Stimulated activated CD8-positive, alpha-beta memory T cell treated with anti-CD3 and anti-CD28 coated beads, Interleukin-15, amount 100 ng/mL, for 48 hours (primary cell): ENCODE data around the gene FASLG.
A peak's percentile ranks its signal among the peaks of the same experiment; 100 is the strongest.
"Not testable (repeated sequence)": the region's sequence is repeated elsewhere in the genome, so short reads cannot be mapped to it uniquely, and the experiment has no call there.

Experiments used
- DNase-seq, 2 donors: peaks; one replicate each; pipeline ENCODE4 v3.0.0-alpha.2; 2020; ENCODE audit warnings: low read depth in 2 of 2

FASLG gene

DNA sequence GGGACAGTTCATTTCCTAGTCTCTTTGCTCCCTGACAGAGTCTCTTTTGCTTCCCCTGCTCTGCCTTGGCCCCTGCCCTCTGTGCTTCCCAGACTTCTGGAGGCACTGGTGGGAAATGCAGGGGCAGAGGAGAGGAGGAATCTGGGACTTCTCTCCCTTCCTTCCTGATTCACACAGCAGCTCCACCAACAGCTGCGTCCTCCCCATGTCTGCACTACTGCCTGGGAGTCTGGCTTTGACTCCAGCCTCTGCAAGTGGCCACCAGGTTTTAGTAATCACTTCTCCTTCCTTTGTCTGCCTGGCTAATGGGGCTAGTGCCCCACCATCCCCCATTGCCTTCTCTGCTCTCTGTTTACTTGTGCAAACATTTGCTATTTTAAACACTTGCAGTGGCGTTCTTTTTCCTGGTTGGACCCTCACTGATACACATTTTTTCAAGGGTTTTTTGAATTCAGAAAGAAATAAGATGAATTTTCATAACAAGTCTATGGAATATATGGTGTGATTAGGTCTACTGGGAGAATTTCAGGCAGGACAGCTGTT, 21.9 kb downstream of the FASLG start:
- no peak for DNase-seq

DNA sequence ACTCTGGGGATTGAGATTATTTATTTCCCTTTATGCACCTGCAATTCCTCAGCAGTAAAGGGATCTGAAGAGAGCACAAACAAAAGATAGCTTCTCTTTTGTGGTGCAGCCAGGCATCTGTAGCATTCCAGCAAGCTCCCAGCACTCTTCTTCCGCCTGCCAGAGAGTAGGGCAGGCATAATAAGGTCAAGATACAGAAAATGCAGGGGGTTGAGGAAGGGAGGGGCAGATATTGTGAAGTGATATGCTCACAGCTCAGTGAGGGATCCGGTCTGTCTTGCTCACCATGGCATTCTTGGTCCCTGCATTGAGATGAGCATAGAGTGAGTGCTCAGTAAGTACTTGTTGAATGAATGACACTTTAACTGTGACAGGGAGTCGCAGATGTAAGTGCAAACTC, 23.9 kb downstream of the FASLG start:
- no peak for DNase-seq

DNA sequence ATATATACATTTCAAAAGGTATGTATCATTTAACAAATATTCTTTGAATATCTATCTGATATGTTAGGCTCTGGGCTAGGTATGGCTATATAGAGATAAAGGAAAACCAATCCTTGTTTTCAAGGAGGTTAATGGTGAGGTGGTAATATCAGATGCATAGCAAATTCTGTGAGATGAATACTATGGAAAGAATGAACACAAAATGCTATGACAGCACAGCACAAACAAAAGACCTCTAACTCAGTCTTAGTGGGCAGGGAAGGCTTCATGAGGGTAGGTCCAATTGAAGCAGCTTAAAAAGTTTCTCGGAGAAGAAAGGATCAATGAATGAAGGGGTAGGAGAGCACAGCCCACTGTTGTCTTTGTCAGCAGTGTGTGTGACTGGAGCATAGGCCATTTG, 27.2 kb downstream of the FASLG start:
- no peak for DNase-seq

DNA sequence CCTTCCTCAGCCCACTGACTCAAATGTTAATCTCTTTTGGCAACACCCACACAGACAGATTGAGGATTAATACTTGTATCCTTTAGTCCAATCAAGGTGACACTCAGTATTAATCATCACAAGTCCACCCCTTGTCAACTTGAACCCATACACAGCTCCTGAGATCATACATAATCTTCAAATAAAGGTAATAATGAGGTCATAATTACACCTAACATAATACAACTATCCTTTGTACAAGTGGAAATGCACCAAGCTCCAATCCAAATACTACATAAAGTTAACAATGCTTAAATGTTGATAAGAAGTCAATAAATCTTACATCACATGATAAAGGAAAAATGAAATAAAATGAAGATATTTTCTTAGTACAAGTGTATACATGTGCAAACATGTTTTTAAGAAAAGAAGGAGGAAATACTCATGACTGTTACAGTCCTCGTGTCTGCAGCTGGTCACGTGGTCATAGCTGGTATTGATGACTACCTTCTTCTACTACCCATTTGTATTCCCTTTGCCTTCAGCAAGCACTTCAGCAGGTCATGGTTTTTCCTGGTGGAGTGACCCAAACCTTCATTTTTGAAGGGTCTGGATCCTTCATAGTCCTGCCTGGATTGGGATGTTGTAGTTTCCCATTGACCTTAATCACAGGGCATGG, 29.7 kb downstream of the FASLG start:
- DNase-seq = not testable (repeated sequence)

DNA sequence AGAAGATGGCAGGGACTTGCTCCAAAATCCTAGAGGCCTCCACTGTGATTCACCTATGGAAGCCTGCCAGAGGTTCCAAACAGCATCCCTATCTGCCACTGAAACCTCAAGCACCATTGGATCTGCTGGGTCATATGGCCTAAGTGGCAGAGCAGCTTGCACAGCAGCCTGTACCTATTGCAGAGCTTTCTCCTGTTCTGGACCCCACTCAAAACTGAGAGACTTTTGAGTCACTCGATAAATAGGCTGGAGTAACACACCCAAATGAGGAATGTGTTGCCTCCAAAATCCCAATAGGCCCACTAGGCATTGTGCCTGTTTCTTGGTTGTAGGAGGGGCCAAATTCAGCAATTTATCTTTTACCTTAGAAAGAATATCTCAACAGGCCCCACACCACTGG, 32.0 kb downstream of the FASLG start:
- not testable (repeated sequence) for DNase-seq

DNA sequence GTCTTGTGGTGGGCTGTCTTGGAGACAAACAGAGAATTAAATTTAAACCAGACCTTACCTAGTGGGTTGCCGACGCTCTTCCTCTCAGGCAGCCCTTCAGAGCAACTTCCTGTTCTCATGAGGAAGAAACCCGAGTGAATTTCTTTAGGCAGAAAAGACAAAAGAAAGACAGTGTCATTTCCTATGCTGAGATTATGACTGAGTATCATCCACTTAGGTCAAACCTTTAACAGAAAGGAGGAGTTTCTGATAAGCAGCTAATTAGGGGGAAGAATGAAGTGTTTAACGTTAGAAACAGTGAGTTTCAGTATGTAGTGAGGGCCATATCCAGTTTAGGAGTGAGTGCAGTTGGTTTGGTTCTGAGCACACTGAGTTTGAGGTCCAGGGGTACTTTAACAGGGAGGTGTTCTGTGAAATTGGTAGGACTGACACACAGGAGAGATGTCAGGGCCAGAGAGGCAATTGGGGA, 38.7 kb downstream of the FASLG start:
- no peak for DNase-seq

DNA sequence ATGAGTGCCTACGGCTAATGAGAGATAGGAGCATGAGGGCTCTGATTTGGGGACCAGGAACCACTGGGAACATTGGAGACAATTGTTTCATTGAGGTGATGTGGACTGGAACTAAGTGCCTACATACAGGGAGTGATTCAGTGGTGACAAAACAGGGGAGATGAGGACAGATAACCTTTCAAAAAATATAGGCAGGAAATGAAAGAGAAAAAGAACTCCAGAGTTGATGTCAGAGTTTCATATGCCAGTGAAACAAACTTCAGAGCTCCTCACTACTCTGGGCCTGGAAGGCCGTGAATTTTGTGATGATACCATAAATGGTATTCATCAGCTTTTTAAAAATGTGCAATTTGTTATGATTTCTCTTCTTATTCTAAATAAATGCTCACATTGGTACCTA, 39.3 kb downstream of the FASLG start:
- DNase-seq = no peak

DNA sequence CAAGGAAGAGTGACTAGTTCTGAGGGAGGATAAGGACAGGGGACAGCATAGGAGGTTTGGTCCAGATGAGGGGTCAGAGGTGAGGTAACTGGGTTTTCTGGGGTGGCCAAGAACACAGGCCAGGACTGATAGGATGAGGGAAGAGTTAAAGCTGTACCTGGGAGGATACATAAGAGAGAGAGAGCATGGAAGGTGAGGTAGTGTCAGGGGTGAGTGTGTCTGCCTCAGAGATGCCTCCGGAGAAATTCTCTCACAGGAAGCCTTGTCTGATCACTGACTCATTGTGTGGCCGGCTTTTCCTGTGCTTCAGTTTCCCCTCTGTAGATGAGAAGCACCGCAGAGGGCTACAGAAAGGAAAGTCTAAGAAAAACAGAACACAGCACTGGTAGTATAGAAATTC, 40.2 kb downstream of the FASLG start:
- peak; percentile 64 to 69 for DNase-seq

DNA sequence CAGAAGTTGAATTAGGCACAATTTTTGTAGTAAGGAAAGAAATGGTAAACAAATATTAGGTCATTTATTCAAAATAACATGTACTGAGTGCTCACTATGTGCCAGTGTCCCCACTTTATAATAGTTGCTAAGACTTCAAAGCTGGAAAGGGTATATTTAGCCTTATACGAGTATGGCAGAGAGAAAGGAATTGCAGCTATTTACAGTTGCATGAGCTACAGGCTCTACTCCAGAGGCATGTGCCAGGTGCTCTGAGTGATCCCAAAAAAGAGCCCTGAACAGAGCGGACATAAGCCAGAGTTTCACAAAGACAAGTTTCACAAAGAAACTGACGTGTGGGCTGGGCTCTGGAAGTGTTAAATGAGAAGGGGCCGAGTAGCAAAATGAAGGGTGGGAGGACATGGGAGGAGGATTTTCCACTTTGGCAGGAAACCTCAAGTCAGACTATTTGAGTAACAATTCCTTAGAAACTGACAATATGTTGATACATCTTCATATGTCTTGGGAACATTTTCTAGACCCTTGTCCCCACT, 40.9 kb downstream of the FASLG start:
- DNase-seq = no peak

DNA sequence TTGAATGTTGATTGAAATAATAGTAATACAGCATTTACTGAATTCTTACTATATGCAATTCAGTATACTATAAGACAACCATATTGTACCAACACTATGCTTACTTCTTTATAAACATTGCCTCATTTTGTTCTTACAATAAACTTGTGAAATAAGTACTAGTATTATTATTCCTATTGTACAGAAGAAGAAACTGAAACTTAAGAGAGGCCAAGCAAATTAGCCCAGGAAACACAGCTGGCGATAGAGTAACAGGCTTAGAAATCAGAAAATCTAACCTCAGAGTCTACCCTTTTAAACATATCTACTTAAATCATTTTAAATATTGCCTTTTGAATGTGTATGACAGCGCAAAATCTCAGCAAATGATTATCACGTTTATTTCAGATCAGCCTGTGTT, 41.7 kb downstream of the FASLG start:
- no peak for DNase-seq

DNA sequence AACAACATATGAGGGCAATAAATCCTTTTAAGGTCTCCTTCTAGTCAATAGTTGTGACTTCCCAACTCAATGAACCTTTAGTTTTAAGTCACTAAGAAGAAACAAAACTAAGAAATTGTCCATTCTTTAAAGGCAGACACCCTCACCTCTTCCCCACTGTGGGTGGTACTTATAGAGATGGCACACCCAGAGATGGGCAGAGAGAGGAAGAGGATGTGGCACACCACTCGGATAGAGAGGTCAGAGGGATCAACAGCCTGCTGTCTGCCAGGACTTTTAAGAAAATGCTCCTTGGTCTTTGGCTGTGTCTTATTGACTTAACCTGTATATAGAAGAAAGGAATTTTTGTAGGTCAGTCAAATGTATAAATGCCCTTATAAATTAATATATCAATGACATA, 45.1 kb downstream of the FASLG start:
- DNase-seq = no peak

DNA sequence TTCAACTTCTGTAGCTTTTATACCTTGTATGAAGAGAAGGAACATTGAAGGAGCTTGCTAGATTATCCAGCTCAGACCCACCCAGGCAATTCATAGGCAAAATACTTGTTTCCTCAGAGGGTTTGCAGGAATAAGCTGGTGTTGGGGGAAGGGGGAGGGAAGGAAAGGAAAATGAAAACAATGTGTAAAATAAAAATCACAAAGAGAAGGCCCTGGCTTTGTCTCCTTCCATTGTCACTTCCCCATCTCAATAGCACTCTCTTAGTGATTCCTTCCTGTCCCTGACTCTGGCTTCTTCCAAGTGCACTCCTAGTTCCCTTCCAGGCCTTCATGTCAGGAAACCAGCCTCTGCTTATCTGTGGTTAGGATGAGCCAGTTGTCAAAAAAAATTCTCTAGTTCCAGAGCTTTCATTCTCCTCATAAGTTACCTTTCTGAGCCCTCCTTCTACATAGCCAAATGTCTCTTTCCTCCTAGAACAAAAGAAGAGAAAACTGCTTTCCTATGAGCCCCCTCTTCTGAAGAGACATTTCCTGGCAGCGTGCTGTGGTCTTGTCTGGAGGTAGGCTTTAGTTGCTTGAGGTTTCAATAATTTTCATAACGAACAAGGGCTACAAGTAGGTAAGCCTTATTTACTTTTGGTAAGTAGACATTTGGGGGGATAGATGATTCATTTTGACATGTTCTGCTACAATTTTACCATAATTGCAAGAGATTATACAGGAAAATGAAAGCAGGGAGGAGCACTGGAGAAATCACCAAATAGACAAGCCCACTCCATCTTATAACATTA, 45.7 kb downstream of the FASLG start:
- no peak for DNase-seq

DNA sequence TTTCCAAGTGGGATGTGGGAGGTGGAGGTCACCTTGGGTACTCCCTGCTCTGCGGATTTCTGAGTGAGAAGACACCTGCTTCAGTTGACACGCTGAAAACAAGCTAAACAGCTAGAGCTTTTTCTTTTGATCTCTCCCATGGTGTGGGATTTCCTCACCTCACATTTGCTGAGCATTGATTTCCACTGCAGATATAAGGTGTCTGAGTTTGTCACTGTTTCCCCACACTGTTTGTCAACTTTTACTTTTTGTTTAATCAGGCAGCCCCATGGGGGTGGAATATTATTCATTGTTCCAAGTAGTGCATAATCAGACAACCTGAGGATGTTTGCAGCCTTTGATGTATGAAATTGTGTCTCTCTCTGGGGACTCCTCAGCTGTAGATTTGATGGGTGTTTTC, 49.5 kb downstream of the FASLG start:
- DNase-seq = no peak

DNA sequence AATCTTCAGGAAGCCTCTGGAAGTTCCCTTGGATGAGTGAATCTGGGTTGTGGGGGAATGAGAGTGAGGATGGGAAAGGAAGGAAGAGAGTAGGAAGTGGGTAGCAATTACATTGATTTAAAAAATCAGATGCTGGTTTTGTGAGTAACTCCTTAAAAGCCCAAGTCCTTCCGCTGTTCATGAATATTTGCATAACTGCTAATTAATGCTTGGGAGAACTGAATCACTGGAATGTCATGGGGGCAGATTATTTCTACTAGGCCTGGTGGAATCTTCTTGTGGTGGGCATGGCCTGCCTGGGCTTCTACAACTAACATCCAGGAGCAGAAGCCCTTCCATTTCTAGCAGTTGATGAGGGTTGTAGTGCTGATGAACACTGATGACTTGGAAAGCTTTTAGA, 52.7 kb downstream of the FASLG start:
- DNase-seq = no peak

DNA sequence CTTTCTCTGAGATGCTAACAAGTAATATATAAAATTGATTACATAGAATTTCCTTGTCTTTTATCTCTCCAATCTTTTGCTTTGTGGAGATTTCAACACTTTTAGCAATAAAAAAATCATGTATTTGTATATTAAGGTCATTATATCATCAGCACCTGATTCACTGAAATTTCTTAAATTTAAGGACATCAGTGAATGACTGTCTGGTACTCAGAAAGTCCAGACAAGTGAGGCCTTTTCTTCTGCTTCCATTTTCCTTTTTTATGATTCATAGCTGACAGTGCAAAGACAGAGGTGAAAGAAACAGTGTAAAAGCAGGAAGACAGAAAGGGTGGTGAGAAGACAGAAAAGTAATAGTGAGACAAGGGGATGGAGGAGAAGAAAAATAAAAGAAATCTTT, 54.6 kb downstream of the FASLG start:
- no peak for DNase-seq
